HEK293T (cell line): ENCODE measurements around the gene EFCAB8.

ENCODE experiments used
- BHLHE40 ChIP-seq: fragments of 450-650 bp; IDR thresholded peaks from 2 replicates; pipeline ENCODE4 v1.6.1; 2016; ENCODE audit warnings: mild to moderate bottlenecking, moderate library complexity, borderline replicate concordance
- ELF4 ChIP-seq: fragments of 450-650 bp; IDR thresholded peaks from 2 replicates; pipeline ENCODE4 v1.6.1; 2017; ENCODE audit warnings: antibody characterized with exemption
- FOXK2 ChIP-seq: fragments of 450-650 bp; IDR thresholded peaks from 2 replicates; pipeline ENCODE4 v1.6.1; 2016; ENCODE audit warnings: mild to moderate bottlenecking
- FOXM1 ChIP-seq: fragments of 450-650 bp; IDR thresholded peaks from 2 replicates; pipeline ENCODE4 v1.6.1; 2017; ENCODE audit warnings: mild to moderate bottlenecking, borderline replicate concordance
- L3MBTL2 ChIP-seq: fragments of 450-650 bp; conservative IDR thresholded peaks from 2 replicates; pipeline ENCODE4 v1.6.1; 2016; ENCODE audit warnings: mild to moderate bottlenecking
- LEF1 ChIP-seq: fragments of 450-650 bp; IDR thresholded peaks from 2 replicates; pipeline ENCODE4 v1.6.1; 2017; ENCODE audit warnings: mild to moderate bottlenecking, borderline replicate concordance
- PKNOX1 ChIP-seq: fragments of 450-650 bp; IDR thresholded peaks from 2 replicates; pipeline ENCODE4 v1.6.1; 2016
- SP1 ChIP-seq: fragments of 450-650 bp; IDR thresholded peaks from 2 replicates; pipeline ENCODE4 v1.6.1; 2017
- SUZ12 ChIP-seq: fragments of 450-650 bp; IDR thresholded peaks from 2 replicates; pipeline ENCODE4 v1.6.1; 2016; ENCODE audit warnings: mild to moderate bottlenecking
- ZNF384 ChIP-seq: fragments of 450-650 bp; IDR thresholded peaks from 2 replicates; pipeline ENCODE4 v1.6.1; 2016

DNA sequence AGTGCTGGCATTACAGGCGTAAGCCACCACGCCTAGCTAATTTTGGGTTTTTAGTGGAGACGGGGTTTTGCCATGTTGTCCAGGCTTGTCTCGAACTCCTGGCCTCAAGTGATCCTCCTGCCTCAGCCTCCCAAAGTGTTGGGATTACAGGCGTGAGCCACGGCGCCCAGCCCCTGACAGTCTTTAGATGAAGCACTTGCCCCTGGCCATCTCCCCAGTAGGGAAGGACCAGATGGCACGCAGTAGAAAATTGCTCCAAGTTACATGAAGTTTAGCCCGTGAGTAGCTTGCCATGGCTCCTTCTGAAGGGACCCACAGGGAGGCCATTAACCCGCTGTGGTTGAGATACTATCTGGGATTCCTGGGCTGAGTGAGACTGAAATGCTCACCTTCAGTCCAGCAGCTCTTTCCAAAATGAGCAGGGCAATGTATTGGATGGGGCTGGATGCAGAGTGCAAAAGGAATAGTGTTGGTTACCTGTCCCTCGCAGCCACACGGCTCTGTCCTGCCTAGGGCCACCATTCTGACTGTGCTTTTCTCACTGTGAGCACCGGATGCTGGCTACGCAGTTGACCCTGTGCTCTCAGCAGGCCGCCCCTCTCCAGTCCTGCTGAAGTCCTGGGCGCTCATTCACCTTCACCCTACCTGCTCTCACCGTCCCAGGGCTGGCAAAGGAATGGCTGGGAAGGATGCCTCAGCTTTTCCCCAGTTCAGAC, 66.9 kb downstream of the EFCAB8 start:
- no peak for TF ChIP-seq L3MBTL2
- no peak for TF ChIP-seq BHLHE40
- no peak for TF ChIP-seq FOXK2
- TF ChIP-seq ELF4, result no peak
- TF ChIP-seq SUZ12, result no peak
- TF ChIP-seq SP1, result no peak
- TF ChIP-seq LEF1, result no peak
- TF ChIP-seq FOXM1, result no peak
- no peak for TF ChIP-seq ZNF384
- TF ChIP-seq PKNOX1, result no peak
